Epithelial cell of proximal tubule (primary cell): ENCODE data around the gene TBC1D24. TPM values are rescaled to one million over a fixed set of nuclear protein-coding genes. Genes with fewer than 3 reads are reported as not detected.

Source experiments
- DNase-seq: peaks from one replicate; pipeline ENCODE4 v3.0.0-alpha.2; 2011; ENCODE audit warnings: low read depth
- H3K4me3 ChIP-seq: 2 replicates; pipeline ENCODE4 v1.5.1; 2011; ENCODE audit warnings: low read depth, mild to moderate bottlenecking, low read length
- CTCF ChIP-seq: conservative IDR thresholded peaks from 2 replicates; pipeline ENCODE4 v1.5.1; 2012; ENCODE audit warnings: low read depth, mild to moderate bottlenecking, low read length
- total RNA-seq: library from RNA; depleted of rRNA; stranded (reverse); fragments of >200 nt; gene quantifications from 2 replicates; pipeline ENCODE4 v1.2.3, GENCODE V29; 2015

TBC1D24 gene
- total RNA-seq, 1 donor from 2014 or later, result 7.8 TPM

- no peak overlapping the region for H3K4me3 ChIP-seq
- no peak for DNase-seq
- TF ChIP-seq CTCF, result no peak
Measured at GRCh38 chr16:2499890-2500429, 25.0 kb downstream of the TBC1D24 start.

GRCh38 chr16:2500430-2500917 lies 25.5 kb downstream of the TBC1D24 start:
- no peak overlapping the region for H3K4me3 ChIP-seq
- DNase-seq, result no peak
- TF ChIP-seq CTCF, result no peak

GRCh38 chr16:2500918-2501750 lies 26.2 kb downstream of the TBC1D24 start:
- DNase-seq, result no peak
- H3K4me3 ChIP-seq, result peak overlapping the region; percentile 60
- TF ChIP-seq CTCF, result peak; percentile 95

- TF ChIP-seq CTCF, result no peak
- no peak for DNase-seq
- peak overlapping the region; percentile 60 for H3K4me3 ChIP-seq
Measured at GRCh38 chr16:2501946-2502895, 27.3 kb downstream of the TBC1D24 start.

- no peak overlapping the region for H3K4me3 ChIP-seq
- no peak for TF ChIP-seq CTCF
- DNase-seq, result no peak
Measured at GRCh38 chr16:2505695-2506094, 30.8 kb downstream of the TBC1D24 start.

- TF ChIP-seq CTCF, result no peak
- H3K4me3 ChIP-seq, result no peak overlapping the region
- no peak for DNase-seq
Measured at GRCh38 chr16:2507052-2507659, 32.2 kb downstream of the TBC1D24 start.
